ENCODE data around the gene CHST5. TPM values are rescaled to one million over a fixed set of nuclear protein-coding genes. Genes with fewer than 3 reads are reported as not detected.

The CHST5 gene
- total and polyA plus RNA-seq, 9 of the 15 experiments (the other 6 are each of a cell fraction or from before 2014, with no cell fraction given): 0.06 to 0.21 (median 0.14) TPM; not detected in 5

DNA sequence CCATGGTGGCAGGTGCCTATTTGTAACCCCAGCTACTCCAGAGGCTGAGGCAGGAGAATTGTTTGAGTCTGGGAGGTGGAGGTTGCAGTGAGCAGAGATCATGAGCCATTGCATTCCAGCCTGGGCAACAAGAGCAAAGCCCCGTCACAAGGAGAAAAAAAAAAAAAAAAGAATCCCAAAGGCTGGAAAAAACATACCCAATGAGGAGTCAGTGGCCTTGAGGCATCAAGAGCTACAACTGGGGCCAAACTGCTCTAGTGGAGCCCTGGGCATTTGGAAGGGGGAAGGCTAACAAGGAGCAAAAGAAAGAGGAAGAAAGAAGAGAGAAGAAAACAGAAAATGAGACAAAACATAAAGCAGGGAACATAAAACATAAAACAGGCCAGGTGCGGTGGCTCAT lies 47.6 kb downstream of the CHST5 start (continued):
- TF ChIP-seq SP2 (IDR thresholded peaks at IDR 0.05; ENCODE audit: extremely low read depth, low read depth, low read length, poor library complexity, severe bottlenecking) (no peak), HDAC2 (IDR thresholded peaks at IDR 0.05) (no peak), ZNF24 (IDR thresholded peaks at IDR 0.05) (no peak)
- TF ChIP-seq, protein P1, sequence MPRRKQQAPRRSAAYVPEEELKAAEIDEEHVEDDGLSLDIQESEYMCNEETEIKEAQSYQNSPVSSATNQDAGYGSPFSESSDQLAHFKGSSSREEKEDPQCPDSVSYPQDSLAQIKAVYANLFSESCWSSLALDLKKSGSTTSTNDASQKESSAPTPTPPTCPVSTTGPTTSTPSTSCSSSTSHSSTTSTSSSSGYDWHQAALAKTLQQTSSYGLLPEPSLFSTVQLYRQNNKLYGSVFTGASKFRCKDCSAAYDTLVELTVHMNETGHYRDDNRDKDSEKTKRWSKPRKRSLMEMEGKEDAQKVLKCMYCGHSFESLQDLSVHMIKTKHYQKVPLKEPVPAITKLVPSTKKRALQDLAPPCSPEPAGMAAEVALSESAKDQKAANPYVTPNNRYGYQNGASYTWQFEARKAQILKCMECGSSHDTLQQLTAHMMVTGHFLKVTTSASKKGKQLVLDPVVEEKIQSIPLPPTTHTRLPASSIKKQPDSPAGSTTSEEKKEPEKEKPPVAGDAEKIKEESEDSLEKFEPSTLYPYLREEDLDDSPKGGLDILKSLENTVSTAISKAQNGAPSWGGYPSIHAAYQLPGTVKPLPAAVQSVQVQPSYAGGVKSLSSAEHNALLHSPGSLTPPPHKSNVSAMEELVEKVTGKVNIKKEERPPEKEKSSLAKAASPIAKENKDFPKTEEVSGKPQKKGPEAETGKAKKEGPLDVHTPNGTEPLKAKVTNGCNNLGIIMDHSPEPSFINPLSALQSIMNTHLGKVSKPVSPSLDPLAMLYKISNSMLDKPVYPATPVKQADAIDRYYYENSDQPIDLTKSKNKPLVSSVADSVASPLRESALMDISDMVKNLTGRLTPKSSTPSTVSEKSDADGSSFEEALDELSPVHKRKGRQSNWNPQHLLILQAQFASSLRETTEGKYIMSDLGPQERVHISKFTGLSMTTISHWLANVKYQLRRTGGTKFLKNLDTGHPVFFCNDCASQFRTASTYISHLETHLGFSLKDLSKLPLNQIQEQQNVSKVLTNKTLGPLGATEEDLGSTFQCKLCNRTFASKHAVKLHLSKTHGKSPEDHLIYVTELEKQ (CRISPR knock-in tag; IDR thresholded peaks at IDR 0.05): no peak

DNA sequence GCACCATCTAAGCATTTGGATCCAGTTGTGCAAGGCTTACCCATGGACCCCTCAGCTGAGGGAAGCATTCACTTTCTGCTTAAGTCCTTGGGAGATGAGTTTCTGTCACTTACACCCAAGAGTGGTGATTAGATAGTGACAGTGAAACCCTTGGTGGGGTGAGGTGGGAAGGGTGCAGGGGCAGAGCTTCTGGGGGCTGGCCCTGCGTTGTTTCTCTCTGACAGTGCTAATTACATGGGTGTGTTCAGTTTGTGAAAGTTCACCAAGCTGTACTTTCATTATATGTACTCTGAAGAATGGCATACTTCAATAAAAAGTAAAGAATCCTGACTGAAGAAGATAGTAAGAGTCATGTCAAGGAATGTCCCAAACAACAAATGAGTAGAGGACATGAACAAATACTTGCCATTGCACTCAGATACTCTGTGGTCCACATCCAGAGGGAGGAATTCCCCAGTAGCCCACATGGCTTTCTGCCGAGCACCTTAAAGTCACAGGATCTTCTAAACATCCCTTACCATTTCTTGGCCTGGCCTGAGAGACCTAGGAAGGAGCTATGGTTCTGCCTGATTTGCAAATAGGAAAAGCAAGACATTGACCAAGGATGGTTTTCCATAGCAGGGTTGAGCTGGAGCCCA lies 49.1 kb downstream of the CHST5 start:
- no peak for ATAC-seq
- H4K20me1 ChIP-seq (replicated peaks; ENCODE audit: control insufficient read depth, insufficient read depth, low read length): no peaks in the 10 kb centered on the region
- H3K27ac ChIP-seq (ENCODE audit: extremely low read depth, low read depth, low read length): no peak overlapping the region
- 0% methylated on average over 2 of the region's 2 CpGs for WGBS (ENCODE audit: insufficient coverage, low coverage, missing lambda C conversion rate)
- BruUV-seq (replicated peaks): no TSS peak
- intact Hi-C loops (cut with micrococcal nuclease) (no loop called here), in situ Hi-C loops (cut with MboI) (no loop called here)
- no peak overlapping the region for H3K4me3 ChIP-seq
- DNase-seq (ENCODE audit: extremely low read depth in 1 of 4, low spot score in 3 of 4): no peak
- H3K27me3 ChIP-seq (ENCODE audit: control insufficient read depth in 2 of 2, insufficient read depth in 2 of 2, low read length in 2 of 2): peaks cover 6 to 48% of the 10 kb centered on the region in 2 experiments; a peak in 4 of 5 replicates
- POLR2A ChIA-PET: interaction anchor here (0.6 to 1.0 kb wide), 3 partner anchors 9 to 82 kb away, joined by 3 read pairs; no protein-coding TSS in a partner anchor
- CTCF ChIA-PET (ENCODE audit: low intra/inter-chr PET ratio): interaction anchor here (0.6 kb wide), 1 partner anchor 363 kb away, joined by 6 read pairs; no protein-coding TSS in a partner anchor
- peaks cover 0 to 1% of the 10 kb centered on the region in 2 experiments; a peak in 1 of 5 replicates for H3K4me1 ChIP-seq (replicated peaks in 1 of 2; ENCODE audit: control insufficient read depth in 2 of 2, insufficient read depth in 2 of 2, low read length in 2 of 2)
- H3K36me3 ChIP-seq (ENCODE audit: control insufficient read depth, insufficient read depth, low read length): no peaks in the 10 kb centered on the region
- H3K4me2 ChIP-seq (ENCODE audit: insufficient read depth, low read length): no peak overlapping the region
- FAIRE-seq: no peak
- no peak overlapping the region for H3K9ac ChIP-seq (ENCODE audit: insufficient read depth in 1 of 2, low read depth in 2 of 2, low read length in 2 of 2)
- no peaks in the 10 kb centered on the region for H3K9me3 ChIP-seq (replicated peaks; ENCODE audit: control insufficient read depth, insufficient read depth, low read depth, low read length)
- no peaks in the 10 kb centered on the region for H3K9me1 ChIP-seq (ENCODE audit: control insufficient read depth, insufficient read depth, low read length)
- H2AFZ ChIP-seq (ENCODE audit: low read depth, low read length): no peak overlapping the region
- H3K79me2 ChIP-seq (ENCODE audit: control insufficient read depth, insufficient read depth, low read length): no peaks in the 10 kb centered on the region
- TF ChIP-seq ELF2 (CRISPR knock-in tag; IDR thresholded peaks at IDR 0.05) (no peak), ZNF589 (CRISPR knock-in tag; IDR thresholded peaks at IDR 0.05; ENCODE audit: low read depth) (no peak), ZNF23 (CRISPR knock-in tag; IDR thresholded peaks at IDR 0.05) (no peak), ZNF79 (CRISPR knock-in tag; IDR thresholded peaks at IDR 0.05; ENCODE audit: low read depth) (no peak), TAL1 (IDR thresholded peaks at IDR 0.05) (no peak), SMARCB1 (IDR thresholded peaks at IDR 0.05; ENCODE audit: insufficient read length, low read depth) (no peak)
- TF ChIP-seq, protein P2, sequence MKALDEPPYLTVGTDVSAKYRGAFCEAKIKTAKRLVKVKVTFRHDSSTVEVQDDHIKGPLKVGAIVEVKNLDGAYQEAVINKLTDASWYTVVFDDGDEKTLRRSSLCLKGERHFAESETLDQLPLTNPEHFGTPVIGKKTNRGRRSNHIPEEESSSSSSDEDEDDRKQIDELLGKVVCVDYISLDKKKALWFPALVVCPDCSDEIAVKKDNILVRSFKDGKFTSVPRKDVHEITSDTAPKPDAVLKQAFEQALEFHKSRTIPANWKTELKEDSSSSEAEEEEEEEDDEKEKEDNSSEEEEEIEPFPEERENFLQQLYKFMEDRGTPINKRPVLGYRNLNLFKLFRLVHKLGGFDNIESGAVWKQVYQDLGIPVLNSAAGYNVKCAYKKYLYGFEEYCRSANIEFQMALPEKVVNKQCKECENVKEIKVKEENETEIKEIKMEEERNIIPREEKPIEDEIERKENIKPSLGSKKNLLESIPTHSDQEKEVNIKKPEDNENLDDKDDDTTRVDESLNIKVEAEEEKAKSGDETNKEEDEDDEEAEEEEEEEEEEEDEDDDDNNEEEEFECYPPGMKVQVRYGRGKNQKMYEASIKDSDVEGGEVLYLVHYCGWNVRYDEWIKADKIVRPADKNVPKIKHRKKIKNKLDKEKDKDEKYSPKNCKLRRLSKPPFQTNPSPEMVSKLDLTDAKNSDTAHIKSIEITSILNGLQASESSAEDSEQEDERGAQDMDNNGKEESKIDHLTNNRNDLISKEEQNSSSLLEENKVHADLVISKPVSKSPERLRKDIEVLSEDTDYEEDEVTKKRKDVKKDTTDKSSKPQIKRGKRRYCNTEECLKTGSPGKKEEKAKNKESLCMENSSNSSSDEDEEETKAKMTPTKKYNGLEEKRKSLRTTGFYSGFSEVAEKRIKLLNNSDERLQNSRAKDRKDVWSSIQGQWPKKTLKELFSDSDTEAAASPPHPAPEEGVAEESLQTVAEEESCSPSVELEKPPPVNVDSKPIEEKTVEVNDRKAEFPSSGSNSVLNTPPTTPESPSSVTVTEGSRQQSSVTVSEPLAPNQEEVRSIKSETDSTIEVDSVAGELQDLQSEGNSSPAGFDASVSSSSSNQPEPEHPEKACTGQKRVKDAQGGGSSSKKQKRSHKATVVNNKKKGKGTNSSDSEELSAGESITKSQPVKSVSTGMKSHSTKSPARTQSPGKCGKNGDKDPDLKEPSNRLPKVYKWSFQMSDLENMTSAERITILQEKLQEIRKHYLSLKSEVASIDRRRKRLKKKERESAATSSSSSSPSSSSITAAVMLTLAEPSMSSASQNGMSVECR (CRISPR knock-in tag; IDR thresholded peaks at IDR 0.05): no peak
- TF ChIP-seq, protein P3, sequence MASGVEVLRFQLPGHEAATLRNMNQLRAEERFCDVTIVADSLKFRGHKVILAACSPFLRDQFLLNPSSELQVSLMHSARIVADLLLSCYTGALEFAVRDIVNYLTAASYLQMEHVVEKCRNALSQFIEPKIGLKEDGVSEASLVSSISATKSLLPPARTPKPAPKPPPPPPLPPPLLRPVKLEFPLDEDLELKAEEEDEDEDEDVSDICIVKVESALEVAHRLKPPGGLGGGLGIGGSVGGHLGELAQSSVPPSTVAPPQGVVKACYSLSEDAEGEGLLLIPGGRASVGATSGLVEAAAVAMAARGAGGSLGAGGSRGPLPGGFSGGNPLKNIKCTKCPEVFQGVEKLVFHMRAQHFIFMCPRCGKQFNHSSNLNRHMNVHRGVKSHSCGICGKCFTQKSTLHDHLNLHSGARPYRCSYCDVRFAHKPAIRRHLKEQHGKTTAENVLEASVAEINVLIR (CRISPR knock-in tag; IDR thresholded peaks at IDR 0.05): no peak

Measured in K562 (cell line).